Upper lobe of left lung (tissue), 4 donors: ENCODE measurements around the gene SP1.

Experiments used
- CTCF ChIP-seq, 6 experiments: fragments of 450-650 bp in 4 of 6; fragments of 200-600 bp in 2 of 6; sonication (generic) in 2 of 6; IDR thresholded peaks; one replicate each; pipeline ENCODE4 v1.5.1; 2016 to 2019; ENCODE audit warnings: antibody characterized with exemption in 6 of 6
- EP300 ChIP-seq, 4 donors: sonication (generic); formaldehyde crosslinking; IDR thresholded peaks; one replicate each; pipeline ENCODE4 v1.5.1; 2017; ENCODE audit warnings: antibody characterized with exemption in 4 of 4, control low read depth in 2 of 4
- POLR2A ChIP-seq, 4 donors: fragments of 450-650 bp; IDR thresholded peaks; one replicate each; pipeline ENCODE4 v1.5.1; 2016 to 2017; ENCODE audit warnings: antibody characterized with exemption in 4 of 4, mild to moderate bottlenecking in 2 of 4
- POLR2AphosphoS5 ChIP-seq, 2 donors: sonication (generic); formaldehyde crosslinking; IDR thresholded peaks; one replicate each; pipeline ENCODE4 v1.5.1; 2017; ENCODE audit warnings: antibody characterized with exemption in 2 of 2

DNA sequence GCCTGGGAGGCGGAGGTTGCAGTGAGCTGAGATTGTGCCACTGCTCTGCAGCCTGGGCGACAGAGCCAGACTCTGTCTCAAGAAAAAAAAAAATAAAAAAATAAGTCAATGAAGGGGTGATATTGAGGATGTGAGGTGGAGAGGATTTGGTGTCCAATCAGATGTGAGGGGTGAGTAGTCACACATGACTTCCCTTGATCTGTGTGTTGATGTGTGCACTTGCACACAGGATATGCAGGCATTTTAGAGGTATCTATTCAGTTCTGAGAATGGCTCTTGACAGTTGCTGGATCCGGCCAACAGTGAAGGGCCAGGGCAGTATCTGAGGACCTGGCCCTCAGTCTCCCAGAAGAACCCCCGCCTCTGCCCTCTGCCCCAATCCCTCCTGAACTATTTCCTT is 36.0 kb upstream of the SP1 start:
- TF ChIP-seq POLR2A (IDR thresholded peaks at IDR 0.05) (no peak), CTCF (IDR thresholded peaks at IDR 0.05) (no peak), EP300 (IDR thresholded peaks at IDR 0.05) (no peak), POLR2AphosphoS5 (IDR thresholded peaks at IDR 0.05) (no peak)
